ENCODE data around the gene FAM47C.
"Not testable (repeated sequence)": the region's sequence is repeated elsewhere in the genome, so short reads cannot be mapped to it uniquely, and the experiment has no call there.

The FAM47C gene

DNA sequence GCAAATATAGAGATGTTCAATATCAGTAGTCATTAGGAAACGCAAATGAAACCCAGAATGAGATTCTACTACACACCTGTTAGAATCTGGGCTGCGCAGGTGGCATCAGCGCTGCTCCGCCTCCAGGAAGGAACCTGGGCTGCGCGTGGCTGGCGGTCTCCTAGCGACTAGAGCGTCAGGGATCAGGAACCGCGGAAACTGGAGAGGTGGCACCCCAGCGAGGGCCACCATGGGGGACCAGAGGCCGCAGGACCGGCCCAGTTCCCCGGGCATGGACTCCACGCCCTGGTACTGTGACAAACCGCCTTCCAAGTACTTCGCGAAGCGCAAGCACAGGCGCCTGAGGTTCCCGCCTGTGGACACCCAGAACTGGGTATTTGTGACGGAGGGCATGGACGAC is at the start of gene FAM47C:
TSS of gene FAM47C (plus strand) at position 185 of the 400 bp plus-strand sequence. CDS start at position 230, 45 bp downstream.
- not testable (repeated sequence) for DNase-seq (ENCODE audit: low read depth)

DNA sequence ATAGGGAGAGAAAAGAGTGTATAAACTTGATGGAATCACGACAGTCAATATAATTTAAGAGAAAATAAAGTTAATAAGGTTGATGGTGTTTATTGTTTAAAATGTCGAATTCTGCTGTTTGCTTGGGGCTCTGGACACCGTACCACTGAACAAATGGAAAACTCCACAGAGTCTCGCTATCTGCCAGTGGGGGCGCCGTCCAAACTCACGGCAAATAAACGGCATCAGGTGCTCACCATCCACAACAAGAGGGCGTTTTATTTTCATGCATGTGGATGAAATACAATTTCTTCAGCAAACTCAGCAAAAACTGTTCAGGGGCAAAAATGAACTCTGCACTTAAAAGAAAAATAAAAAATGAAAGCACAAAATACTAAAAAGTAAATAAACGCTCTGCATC is 46.6 kb upstream of the FAM47C start:
- DNase-seq (ENCODE audit: low read depth), result no peak

DNA sequence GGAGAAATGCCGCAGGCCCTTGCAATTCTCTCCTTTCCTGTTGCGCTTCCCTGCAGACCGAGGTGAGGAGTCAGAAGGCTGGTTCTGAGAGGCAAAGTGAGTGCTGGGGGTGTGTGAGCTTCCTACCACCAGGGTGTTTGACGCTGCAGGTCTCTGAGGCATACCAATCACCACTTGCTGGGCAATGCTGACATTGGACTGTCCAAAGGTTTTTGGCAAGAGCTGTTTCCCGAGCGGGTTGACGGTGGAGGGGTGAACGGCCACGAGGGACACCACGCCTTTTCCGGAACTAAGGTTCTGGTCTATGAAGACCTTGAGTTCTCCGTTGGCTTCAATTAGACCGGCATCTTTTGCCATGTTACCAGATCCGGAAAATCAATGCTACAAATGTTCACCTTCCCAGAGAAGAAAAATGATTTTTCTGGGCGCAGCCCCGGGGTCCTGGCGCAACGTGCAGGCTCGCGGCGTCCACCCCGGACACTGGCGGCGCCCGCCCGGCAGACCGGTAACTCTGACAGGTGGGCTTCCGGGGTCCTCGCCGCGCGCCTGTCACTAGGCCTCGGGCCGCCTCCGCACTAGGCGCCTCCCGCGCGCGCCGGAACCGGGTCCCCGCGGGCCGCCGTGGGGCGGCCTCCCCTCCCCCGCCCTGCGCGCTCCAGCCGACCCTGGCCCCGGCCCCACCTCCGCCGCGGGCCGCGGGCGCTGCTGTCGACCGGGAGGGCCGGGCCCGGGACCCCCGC is 44.9 kb upstream of the FAM47C start:
- DNase-seq (ENCODE audit: low read depth), result no peak

DNA sequence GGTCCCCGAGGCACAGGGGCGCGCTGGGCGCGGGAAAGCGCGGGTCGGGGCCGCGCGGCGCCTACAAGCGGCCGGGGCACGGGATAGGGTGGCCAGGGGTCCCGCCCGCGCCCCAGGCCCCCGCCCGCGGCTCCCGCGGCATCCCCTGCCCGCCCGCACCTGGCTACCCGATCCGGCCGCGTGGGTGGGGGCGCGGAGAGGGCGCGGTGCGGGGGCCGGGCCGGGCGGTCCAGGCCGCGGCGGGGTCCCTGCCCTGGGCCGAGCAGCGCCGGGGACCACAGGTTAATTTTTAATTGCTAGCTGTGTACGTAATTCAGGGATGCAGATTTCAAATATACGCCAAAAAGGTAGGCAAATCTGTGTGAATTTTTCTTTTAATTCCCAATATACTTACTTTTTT is 44.3 kb upstream of the FAM47C start:
- DNase-seq (ENCODE audit: low read depth), result no peak

DNA sequence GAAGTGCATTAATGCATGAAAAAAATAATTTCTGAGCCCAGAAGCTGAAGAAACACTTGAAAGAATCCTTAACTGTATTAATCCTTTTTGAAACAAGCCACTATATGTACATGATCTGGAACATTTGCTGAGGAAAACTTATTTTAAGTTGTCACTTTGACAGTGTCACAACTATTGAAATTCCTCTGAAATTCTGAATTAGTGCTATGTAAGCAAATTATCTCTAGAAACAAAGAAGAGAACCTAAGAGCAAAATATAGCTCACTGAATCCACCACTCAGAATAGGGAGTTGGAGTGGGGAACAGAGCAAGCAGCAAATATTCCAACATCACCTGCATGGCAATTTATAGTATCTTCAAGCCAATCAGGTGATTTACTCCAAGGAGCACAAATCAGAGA is 34.6 kb upstream of the FAM47C start:
- DNase-seq (ENCODE audit: low read depth), result no peak

DNA sequence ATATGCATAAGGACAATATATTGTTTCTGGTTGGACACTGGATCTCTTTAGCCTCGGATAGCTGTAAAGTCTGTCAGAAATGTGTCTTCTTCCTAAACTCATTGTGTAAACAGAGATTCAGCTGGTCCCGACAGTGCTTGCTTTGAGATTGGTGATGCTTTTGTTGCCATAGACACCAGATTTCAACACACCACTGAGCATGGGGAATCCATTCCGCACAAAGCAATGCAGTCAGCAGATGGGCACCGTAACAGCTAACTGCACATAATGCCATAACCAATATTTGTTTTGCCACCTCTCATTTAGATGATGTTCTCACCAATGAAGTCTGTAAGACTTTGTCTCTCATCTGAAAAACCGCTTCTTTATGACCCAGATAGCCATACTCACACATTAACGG is 33.3 kb upstream of the FAM47C start:
- no peak for DNase-seq (ENCODE audit: low read depth)

DNA sequence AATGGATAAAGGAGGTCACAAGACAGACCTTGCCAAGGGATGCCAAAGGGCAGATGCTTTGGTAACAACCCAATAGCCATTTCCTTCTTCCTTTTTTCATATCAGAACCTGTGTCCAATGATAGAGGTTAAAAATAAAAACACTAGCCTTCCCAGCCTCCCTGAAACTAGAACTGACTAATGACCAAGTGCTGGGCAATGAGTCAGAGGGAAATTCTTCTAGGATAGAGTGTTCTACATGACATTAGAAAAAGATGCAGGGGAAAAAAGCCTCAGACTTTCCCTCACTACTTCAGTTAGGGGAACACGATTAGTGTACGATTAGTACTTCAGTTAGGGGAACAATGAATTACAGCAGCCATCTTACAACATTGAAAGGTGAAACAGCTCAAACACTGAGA is 29.3 kb upstream of the FAM47C start:
- peak; percentile 7 for DNase-seq (ENCODE audit: low read depth)

DNA sequence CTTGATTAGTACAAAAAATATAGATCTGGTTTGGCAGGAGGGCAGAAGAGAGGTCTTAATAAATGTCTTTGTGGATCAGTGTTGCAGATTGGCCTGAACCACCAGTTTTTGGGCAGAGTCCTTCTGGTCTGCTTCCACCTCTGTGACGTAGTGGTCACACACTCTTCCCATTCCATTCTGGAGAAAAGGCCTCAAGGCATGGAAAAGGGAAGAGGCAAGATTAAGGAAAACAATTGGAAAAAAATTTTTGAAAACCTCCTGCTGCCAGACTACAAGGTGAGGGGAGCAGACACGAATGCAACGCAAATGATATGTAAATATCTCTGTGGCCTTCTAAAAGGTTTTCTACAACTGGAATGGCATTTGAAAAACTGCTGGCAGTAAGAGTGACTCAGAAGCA is 24.3 kb upstream of the FAM47C start:
- no peak for DNase-seq (ENCODE audit: low read depth)

DNA sequence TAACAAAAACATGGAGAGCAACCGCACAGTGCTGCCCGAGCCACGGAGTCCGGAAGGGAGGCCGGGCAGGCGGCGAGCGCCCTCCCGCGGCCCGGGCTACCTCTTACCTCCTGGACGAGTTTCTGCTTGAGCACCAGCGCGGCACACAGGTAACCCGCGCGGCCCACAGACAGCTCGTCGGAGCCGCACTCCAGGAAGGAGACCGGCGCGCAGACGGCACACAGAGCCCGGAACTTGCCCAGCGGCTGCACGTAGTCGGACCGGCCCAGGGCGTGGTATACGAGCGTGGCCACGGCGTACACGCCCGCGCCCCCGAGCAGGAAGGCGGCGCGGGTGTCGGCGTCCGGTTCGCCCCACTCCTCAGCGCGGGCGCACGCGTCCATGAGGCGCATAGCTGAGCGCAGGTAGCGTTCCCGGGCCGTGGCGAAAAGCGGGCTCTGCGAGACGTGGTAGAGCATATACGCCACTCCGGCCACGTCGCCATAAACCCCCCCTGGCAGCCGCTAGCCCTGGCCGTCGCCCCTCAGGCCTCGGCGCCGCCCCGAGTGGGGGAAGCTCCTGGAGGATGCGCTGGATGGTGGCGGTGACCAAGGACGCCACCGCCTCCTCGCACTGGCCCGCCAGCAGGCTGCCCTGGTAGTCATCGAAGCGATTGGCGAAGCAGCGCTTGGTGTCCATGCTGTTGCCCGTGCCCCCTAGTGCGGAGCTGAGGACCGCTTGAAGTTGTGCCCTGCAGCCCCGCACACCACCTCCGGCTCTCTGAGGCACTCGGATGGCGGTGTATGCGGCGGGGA is 22.6 kb upstream of the FAM47C start:
- DNase-seq (ENCODE audit: low read depth), result not testable (repeated sequence)

DNA sequence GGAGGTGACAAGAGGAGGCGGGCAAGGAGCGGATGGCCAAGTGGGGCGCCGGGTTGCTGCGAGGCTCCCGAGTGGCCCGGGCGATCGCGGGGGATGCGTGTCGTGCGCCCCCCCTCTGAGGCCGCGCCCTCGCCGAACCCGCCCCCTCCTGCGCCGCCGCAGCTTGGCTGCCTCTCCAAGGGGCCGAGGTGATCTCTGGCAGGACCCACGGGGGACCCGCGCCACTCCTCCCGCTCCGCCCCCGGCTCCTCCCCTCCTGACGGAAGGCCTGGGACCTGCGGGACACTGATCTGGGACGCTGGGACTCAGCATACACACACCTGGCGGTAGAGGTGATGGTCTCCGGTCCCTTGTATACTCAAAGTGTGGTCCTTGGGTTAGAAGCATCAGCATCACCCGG is 21.9 kb upstream of the FAM47C start:
- DNase-seq (ENCODE audit: low read depth), result no peak

DNA sequence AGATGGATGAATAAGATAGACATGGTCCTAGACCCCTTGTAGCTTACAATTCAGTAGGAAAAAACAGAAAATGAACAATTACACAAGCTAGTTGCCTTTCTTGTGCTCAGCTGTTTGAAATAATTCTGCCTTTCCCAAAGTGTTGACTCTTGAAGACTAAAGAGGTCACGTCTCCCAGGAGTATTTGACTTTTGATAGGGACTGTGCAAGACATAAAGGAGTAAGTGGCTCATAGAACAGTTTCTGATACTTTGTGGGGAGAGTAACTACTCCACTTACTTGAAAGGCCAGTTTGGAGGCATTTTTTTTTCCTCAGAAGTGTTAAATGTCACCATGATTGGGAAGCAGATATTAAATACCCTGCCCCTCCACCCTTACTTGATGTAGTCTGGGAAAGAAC is 21.0 kb upstream of the FAM47C start:
- DNase-seq (ENCODE audit: low read depth), result not testable (repeated sequence)

DNA sequence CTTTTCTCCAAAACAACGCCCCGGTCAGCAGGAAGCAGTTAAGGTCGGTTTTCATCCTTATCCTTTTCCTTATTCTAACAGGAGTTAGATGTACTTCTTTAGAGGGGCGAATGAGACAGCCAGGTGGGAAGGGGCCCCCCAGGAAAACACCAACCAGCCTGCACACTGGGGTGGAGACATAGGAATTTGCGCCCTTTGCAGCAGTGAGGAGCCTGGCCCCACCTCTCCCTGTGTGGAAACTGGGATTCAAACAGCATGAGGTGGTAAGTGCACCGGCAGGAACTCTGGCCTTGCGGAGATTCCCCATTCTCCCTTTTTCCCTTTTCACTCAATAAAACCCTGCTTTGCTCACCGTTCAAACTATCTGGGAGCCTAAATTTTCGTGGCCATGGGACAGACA is 8.0 kb upstream of the FAM47C start:
- no peak for DNase-seq (ENCODE audit: low read depth)

DNA sequence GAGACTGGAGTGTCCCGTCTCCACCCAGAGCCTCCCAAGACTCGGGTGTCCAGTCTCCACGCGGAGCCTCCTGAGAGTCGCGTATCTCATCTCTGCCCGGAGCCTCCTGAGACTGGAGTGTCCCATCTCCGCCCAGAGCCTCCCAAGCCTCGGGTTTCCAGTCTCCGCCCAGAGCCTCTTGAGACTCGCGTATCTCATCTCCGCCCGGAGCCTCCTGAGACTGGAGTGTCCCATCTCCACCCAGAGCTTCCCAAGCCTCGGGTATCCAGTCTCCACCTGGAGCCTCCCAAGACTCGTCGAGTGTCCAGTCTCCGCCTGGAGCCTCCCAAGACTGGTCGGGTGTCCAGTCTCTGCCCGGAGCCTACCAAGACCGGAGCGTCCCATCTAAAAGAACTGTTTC is 2.3 kb downstream of the FAM47C start:
- DNase-seq (ENCODE audit: low read depth), result no peak

DNA sequence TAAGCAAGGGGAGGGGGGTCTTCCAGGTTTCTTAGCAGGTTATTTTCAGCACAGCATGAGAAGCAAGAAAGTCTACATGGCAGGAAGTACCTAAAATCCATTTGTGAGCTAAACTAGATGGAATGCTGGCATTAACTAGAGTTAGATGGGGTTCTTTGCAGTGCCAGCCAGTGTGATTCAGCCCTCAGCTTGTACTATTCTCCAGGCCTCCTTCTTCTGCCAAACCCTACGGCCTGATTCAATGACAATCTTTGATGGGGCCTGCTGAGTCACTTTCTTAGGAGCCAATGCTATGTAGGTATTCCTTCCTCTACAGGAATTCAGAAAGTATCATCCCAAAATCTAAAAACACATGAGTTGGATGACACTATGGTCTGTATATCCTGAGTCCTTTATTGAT is 26.1 kb downstream of the FAM47C start:
- not testable (repeated sequence) for DNase-seq (ENCODE audit: low read depth)

DNA sequence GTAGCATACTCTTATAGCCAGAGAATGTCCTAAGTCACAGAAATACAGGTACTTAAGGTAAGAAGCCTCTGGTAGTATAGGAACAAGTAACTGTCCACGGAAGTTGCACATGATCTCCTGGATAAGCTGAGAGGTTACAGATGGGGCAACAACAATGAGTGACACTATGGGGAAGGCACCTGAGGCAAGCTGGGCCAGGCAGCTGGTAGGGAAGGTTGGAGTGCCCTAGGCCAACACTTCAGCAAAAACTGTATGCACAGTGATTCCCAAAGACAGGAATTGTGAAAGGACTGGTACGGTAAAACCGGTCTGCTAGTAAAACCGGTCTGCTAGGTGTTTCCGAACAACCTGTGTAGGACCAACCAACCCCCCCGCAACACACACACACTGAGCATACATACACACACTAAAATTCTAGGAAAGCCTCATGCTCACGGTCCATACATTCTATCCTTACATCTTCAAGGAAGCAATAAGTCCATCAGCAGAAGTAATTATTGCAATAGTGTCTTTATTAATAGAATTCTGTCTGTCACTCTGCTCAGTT is 28.6 kb downstream of the FAM47C start:
- DNase-seq (ENCODE audit: low read depth), result not testable (repeated sequence)

DNA sequence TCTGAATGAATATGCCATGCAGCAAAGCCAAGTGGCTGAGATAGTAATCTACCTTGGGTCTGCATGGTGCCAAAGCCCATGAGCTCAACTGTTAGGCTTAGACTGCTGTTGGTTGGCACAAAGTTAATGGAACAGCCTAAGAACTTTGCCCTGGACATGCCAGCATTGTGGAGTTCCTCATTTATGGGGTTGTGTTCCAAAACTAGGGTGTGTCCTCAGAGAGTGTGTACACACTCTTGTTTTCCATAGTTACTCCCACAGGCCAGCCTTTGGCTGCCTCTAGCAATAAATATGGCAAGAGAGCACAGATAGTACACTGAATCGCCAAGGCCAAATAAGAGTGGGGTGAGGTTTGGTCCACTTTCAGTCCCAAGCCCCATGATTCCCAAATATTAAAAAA is 30.6 kb downstream of the FAM47C start:
- not testable (repeated sequence) for DNase-seq (ENCODE audit: low read depth)

DNA sequence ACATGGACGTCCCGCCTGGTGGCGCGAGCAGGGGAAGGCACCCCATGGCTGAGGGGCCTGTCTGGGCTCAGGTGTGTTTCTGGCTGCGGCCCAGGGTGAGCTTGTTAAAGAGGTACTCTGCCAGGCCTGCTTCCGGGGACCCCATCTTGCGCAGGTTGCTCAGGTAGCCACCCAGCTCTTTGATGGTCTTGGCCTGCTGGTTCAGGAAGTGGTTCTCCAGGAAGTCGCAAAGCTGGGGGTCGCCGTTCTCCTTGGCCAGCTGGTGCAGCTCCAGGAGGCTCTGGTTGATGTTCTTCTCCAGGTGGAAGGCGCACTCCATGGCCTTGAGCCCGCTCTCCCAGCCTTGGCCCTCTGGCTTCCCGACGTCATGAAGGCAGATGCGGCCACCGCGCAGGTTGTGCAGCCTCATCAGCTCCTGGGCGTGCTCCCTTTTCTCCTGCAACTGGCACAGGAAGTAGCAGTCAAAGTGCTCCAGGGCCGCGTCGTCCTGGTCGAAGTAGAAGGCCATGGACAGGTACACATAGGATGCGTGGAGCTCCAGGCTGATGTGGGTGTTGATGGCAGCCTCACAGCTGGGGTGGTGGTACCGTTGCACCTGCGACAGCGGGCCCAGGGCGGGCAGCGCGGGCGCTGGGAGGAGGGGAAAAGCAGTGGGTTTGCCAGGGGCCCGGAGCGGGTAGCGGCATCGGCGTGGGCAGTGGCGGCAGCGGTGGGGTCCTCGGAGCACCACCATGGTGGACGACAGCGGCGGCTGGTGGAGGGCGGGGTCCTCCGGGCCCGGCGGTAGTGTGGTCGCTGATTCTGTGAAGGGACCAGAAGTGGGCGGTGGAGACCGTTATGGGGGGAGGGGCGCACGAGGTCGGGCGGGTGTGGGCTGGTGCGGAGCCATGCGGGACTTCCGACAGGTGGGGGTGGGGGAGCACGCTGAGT is 35.1 kb downstream of the FAM47C start:
- DNase-seq (ENCODE audit: low read depth), result not testable (repeated sequence)

DNA sequence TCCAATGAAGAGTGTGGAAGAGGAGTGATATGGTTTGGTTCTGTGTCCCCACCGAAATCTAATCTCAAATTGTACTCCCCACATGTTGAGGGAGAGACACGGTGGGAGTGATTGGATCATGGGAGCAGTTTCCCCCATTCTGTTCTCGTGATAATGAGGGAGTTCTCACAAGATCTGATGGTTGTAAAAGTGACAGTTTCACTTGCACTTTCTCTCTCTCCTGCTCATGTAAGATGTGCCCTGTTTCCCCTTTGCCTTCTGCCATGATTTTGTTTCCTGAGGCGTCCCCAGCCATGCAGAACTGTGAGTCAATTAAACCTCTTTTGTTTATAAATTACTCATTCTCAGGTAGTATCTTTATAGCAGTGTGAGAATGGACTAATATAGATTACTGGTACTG is 39.6 kb downstream of the FAM47C start:
- no peak for DNase-seq (ENCODE audit: low read depth)

DNA sequence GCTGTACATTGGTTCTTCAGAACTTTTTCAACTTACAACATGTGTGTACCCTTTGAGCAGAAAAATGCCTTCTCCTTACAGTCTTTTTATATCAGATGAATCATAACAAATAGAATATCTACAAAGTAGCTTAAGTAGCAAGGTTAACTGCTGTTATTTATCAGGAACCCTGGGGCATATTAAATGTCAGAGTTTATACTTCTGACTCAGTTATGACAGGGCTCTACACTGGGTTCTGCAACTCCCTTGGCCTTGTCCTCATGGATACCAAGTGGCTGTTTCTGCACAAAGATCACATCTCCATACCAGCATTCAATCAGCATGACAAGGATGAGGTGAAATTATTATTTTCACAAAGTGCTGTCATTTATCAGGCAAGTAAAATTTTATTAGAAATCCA is 49.4 kb downstream of the FAM47C start:
- DNase-seq (ENCODE audit: low read depth), result not testable (repeated sequence)

DNA sequence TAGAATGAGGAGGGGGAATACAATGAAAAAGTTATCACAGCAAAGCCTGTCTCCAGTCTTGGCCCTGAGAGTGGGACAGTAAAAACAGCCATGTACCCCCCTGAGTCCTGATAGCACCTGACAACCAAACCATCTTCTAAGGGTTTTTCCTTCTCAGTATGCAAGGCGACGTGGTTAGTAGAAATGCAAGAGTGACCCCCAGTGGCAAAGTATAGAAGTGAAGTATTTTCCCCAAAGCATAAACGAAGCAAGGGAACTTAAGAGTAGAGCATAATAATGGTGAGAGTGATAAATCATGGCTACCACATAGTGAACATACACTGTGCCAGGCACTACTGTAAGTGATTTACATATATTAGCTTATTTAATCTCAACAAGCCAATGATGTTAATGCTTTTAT is 52.8 kb downstream of the FAM47C start:
- peak; percentile 52 for DNase-seq (ENCODE audit: low read depth)

Data from iris pigment epithelial cell (primary cell).